B cell (primary cell): ENCODE measurements around the gene PPP1R9A. TPM values are rescaled to one million over a fixed set of nuclear protein-coding genes. Genes with fewer than 3 reads are reported as not detected.
A peak's percentile ranks its signal among the peaks of the same experiment; 100 is the strongest.

Source experiments
- ATAC-seq: fragments of 200-7000 bp; cut with Tn5 transposase; one replicate; pipeline ENCODE4 v1.10.0; 2021; ENCODE audit warnings: low read depth, mild to moderate bottlenecking, moderate number of reproducible peaks, moderate library complexity
- CTCF ChIA-PET: fragments of 350-600 bp; sonication (Branson Sonifier 250); formaldehyde crosslinking; loops from one replicate; lab custom pipeline; 2021; ENCODE audit warnings: antibody characterized with exemption, inconsistent platforms; lab: Charles Lee
- POLR2A ChIA-PET: fragments of 350-600 bp; sonication (Branson Sonifier 250); formaldehyde crosslinking; loops from one replicate; lab custom pipeline; 2021; ENCODE audit warnings: antibody characterized with exemption; lab: Charles Lee
- DNase-seq: peaks from one replicate; pipeline ENCODE4 v3.0.0; 2013
- H2AFZ ChIP-seq: 2 replicates; pipeline ENCODE4 v1.6.1; 2012; ENCODE audit warnings: mild to moderate bottlenecking, low read depth, low read length; ENCODE audit not compliant: insufficient read depth, poor library complexity, severe bottlenecking
- H3K27ac ChIP-seq, 2 donors: 1 replicate in 1 of 2; 2 replicates in 1 of 2; pipeline ENCODE4 v1.5.1; 2012 to 2013; ENCODE audit warnings: low read length in 2 of 2, mild to moderate bottlenecking in 2 of 2, moderate library complexity in 1 of 2
- H3K27me3 ChIP-seq, 4 experiments: fragments of 200-600 bp in 1 of 4; sonication (generic) in 1 of 4; replicated peaks in 1 of 4; 1 replicate in 2 of 4; 2 replicates in 2 of 4; pipeline versions ENCODE4 v1.6.1 to v1.7.0; 2013 to 2016; ENCODE audit warnings: low read length in 3 of 4, mild to moderate bottlenecking in 2 of 4, mixed read lengths in 1 of 4, moderate library complexity in 1 of 4; ENCODE audit not compliant: insufficient read depth in 4 of 4, control insufficient read depth in 3 of 4; ENCODE audit errors: control extremely low read depth in 1 of 4
- H3K36me3 ChIP-seq, 2 experiments: replicated peaks in 1 of 2; 1 replicate in 1 of 2; 2 replicates in 1 of 2; pipeline versions ENCODE4 v1.6.1 to v1.7.1; 2013; ENCODE audit warnings: low read length in 1 of 2; ENCODE audit not compliant: insufficient read depth in 2 of 2, control insufficient read depth in 1 of 2; ENCODE audit errors: control extremely low read depth in 1 of 2, extremely low read depth in 1 of 2
- H3K4me1 ChIP-seq, 2 donors: fragments of 200-600 bp in 1 of 2; sonication (generic) in 1 of 2; 1 replicate in 1 of 2; 2 replicates in 1 of 2; pipeline versions ENCODE4 v1.5.1 to v1.6.1; 2013 to 2017; ENCODE audit warnings: low read length in 2 of 2; ENCODE audit not compliant: control insufficient read depth in 2 of 2, insufficient read depth in 2 of 2
- H3K4me2 ChIP-seq: replicated peaks from 2 replicates; pipeline ENCODE3; 2012; ENCODE audit warnings: mild to moderate bottlenecking, low read depth, low read length; ENCODE audit not compliant: poor library complexity, severe bottlenecking
- H3K4me3 ChIP-seq, 5 experiments: fragments of 200-600 bp in 1 of 5; sonication (generic) in 1 of 5; 1 replicate in 3 of 5; 2 replicates in 2 of 5; pipeline versions ENCODE4 v1.5.1 to v1.7.0; 2011 to 2016; ENCODE audit warnings: low read length in 4 of 5, mild to moderate bottlenecking in 4 of 5, low read depth in 2 of 5, control low read depth in 1 of 5, moderate library complexity in 1 of 5; ENCODE audit not compliant: insufficient read depth in 1 of 5; ENCODE audit errors: control extremely low read depth in 1 of 5, extremely low read depth in 1 of 5
- H3K79me2 ChIP-seq: fragments of 200-600 bp; sonication (generic); one replicate; pipeline ENCODE4 v1.6.0; 2016; ENCODE audit warnings: low read length; ENCODE audit not compliant: control insufficient read depth, insufficient read depth
- H3K9ac ChIP-seq: fragments of 200-600 bp; sonication (generic); 2 replicates; pipeline ENCODE4 v1.6.1; 2017; ENCODE audit warnings: mild to moderate bottlenecking, low read length, moderate library complexity
- H3K9me3 ChIP-seq, 3 donors: one replicate each; pipeline versions ENCODE4 v1.6.1 to v1.7.1; 2013; ENCODE audit warnings: low read length in 2 of 3; ENCODE audit not compliant: control insufficient read depth in 2 of 3, insufficient read depth in 1 of 3; ENCODE audit errors: control extremely low read depth in 1 of 3
- H4K20me1 ChIP-seq: 2 replicates; pipeline ENCODE4 v1.6.0; 2012; ENCODE audit warnings: mild to moderate bottlenecking, low read length; ENCODE audit not compliant: insufficient read depth, control insufficient read depth, poor library complexity, severe bottlenecking
- H3K27ac Mint-ChIP-seq: one replicate; pipeline ENCODE4 v1.8.0; 2021; ENCODE audit warnings: mixed read lengths
- H3K27me3 Mint-ChIP-seq: one replicate; pipeline ENCODE4 v1.8.0; 2021; ENCODE audit warnings: mixed read lengths
- H3K4me1 Mint-ChIP-seq: one replicate; pipeline ENCODE4 v1.8.0; 2021; ENCODE audit warnings: mixed read lengths
- H3K4me3 Mint-ChIP-seq: one replicate; pipeline ENCODE4 v1.8.0; 2021; ENCODE audit warnings: mixed read lengths
- H3K9me3 Mint-ChIP-seq: one replicate; pipeline ENCODE4 v1.8.0; 2022; ENCODE audit warnings: mixed read lengths; ENCODE audit not compliant: insufficient read depth
- CTCF ChIP-seq: fragments of 200-600 bp; IDR thresholded peaks from one replicate; pipeline ENCODE4 v1.8.0; 2022; ENCODE audit warnings: antibody characterized with exemption, mild to moderate bottlenecking
- EZH2 ChIP-seq: IDR thresholded peaks from 2 replicates; pipeline ENCODE4 v1.6.1; 2012; ENCODE audit warnings: borderline replicate concordance, low read depth, mild to moderate bottlenecking, moderate library complexity, low read length; ENCODE audit not compliant: insufficient read depth, poor library complexity, severe bottlenecking
- WGBS: methylation state at CpG from one replicate; pipeline ENCODE4 v1.1.5; 2013; ENCODE audit warnings: missing lambda C conversion rate; ENCODE audit not compliant: insufficient coverage; 5-methylcytosine and 5-hydroxymethylcytosine counted together
- intact Hi-C: fragments of 100-400 bp; cut with micrococcal nuclease; formaldehyde crosslinking; loops from one replicate; pipeline ENCODE4 v1.10.0; 2022
- polyA plus RNA-seq: library from polyadenylated mRNA; depleted of rRNA; stranded (reverse); fragments of >200 nt; gene quantifications from 2 replicates; pipeline ENCODE4 v1.2.3, GENCODE V29; 2012
- total RNA-seq, 2 donors: library from RNA; stranded (reverse); fragments of 120-200 nt in 1 of 2; gene quantifications; 1 replicate in 1 of 2; 2 replicates in 1 of 2; pipeline versions ENCODE4 v1.2.3 to v1.2.4, GENCODE V29; 2013 to 2022

Gene PPP1R9A
- total and polyA plus RNA-seq, 2 donors (not counting 1 experiment from before 2014, with no cell fraction given), result 1.1 to 4.8 TPM

GRCh38 chr7:95199779-95200558, 292.6 kb downstream of the PPP1R9A start:
- ChIA-PET POLR2A (no interaction called here), CTCF (interaction anchor here (0.7 to 3.4 kb wide), 3 partner anchors 749 to 1291 kb away, joined by 3 to 15 read pairs (median 5); no protein-coding TSS in a partner anchor)
- ATAC-seq (no peak), DNase-seq (peak; percentile 13)
- WGBS, result 95% methylated on average over 2 of the region's 3 CpGs
- no peaks in the 10 kb centered on the region for H3K4me1 ChIP-seq
- intact Hi-C loops, result no loop called here
- H3K27me3 ChIP-seq, result no peaks in the 10 kb centered on the region
- no peak overlapping the region for H3K27ac ChIP-seq
- Mint-ChIP-seq H3K4me3 (no peak overlapping the region), H3K4me1 (no peaks in the 10 kb centered on the region), H3K27me3 (no peaks in the 10 kb centered on the region), H3K9me3 (no peaks in the 10 kb centered on the region), H3K27ac (no peak overlapping the region)
- no peak overlapping the region for H3K4me3 ChIP-seq
- no peaks in the 10 kb centered on the region for H4K20me1 ChIP-seq
- H3K36me3 ChIP-seq, result no peaks in the 10 kb centered on the region
- H2AFZ ChIP-seq, result no peak overlapping the region
- H3K4me2 ChIP-seq, result no peak overlapping the region
- H3K79me2 ChIP-seq, result no peaks in the 10 kb centered on the region
- no peaks in the 10 kb centered on the region for H3K9me3 ChIP-seq
- H3K9ac ChIP-seq, result no peak overlapping the region
- TF ChIP-seq CTCF (no peak), EZH2 (no peak)

GRCh38 chr7:95200741-95201140, 293.3 kb downstream of the PPP1R9A start:
- Mint-ChIP-seq H3K27me3 (no peaks in the 10 kb centered on the region), H3K27ac (no peak overlapping the region), H3K4me1 (no peaks in the 10 kb centered on the region), H3K9me3 (no peaks in the 10 kb centered on the region), H3K4me3 (no peak overlapping the region)
- no peak for TF ChIP-seq EZH2
- TF ChIP-seq CTCF, result no peak
- Histone ChIP-seq H3K79me2 (no peaks in the 10 kb centered on the region), H3K4me2 (no peak overlapping the region), H3K4me1 (no peaks in the 10 kb centered on the region), H3K9ac (no peak overlapping the region), H3K27me3 (no peaks in the 10 kb centered on the region), H4K20me1 (no peaks in the 10 kb centered on the region), H3K36me3 (no peaks in the 10 kb centered on the region), H2AFZ (no peak overlapping the region), H3K4me3 (no peak overlapping the region), H3K9me3 (no peaks in the 10 kb centered on the region), H3K27ac (no peak overlapping the region)
- POLR2A ChIA-PET, result no interaction called here
- WGBS, result no CpG with 5 or more reads among the region's 1 CpG
- ATAC-seq (no peak), DNase-seq (no peak)
- intact Hi-C loops, result no loop called here
- CTCF ChIA-PET, result interaction anchor here (3.4 kb wide), 1 partner anchor 752 kb away, joined by 15 read pairs; no protein-coding TSS in a partner anchor
